PC-9 (cell line): ENCODE measurements around the gene REEP6.

Experiments used
- EZH2 ChIP-seq: fragments of 200-600 bp; sonication (generic); IDR thresholded peaks from 2 replicates; pipeline ENCODE4 v1.8.0; 2017; ENCODE audit warnings: antibody characterized with exemption, low read depth
- TF ChIP-seq, protein P1 (sequence below): fragments of 200-600 bp; sonication (generic); conservative IDR thresholded peaks from 2 replicates; pipeline ENCODE4 v1.6.1; 2017; ENCODE audit warnings: mixed run types, antibody characterized with exemption, mild to moderate bottlenecking, moderate library complexity

DNA sequence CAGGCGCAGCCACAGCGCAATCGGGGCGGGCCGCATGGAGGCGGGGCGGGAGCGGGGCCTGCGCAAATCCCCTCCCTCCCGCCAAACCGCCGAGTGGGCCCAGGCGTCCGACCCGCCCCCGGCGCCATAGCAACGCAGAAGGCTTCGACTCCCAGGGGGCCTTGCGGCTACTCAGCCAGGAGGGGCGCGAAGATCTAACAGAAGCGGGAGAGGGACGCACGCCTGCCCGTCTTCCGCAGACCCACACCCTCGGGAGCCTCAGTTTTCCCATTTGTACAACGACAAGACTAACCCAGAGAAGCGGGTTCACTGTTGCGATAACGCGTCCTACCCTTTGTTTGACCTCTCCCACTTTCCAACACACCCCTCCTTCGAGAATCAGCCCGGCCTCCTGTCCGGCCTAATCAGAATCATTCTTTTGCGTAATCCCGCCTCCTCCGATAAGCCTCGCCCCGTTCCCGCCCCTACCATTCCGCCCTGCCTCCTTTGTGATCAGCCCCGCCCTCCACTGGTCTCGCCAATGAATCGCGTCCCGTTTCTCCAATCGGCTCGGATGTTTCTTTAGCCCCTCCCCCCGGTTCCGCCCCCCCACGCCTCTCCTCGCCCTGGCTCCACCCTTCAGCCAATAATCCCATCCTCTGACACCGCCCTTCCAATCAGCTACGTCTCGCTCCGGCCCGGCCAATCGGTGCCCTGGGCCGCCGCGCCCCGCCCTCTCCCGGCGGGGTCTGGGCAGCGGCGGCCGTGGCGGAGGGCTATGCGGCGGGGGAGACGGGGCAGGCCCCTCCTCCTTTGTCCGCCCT lies 469 bp upstream of the REEP6 start, which contains the start of gene PCSK4:
- TF ChIP-seq, protein P1, sequence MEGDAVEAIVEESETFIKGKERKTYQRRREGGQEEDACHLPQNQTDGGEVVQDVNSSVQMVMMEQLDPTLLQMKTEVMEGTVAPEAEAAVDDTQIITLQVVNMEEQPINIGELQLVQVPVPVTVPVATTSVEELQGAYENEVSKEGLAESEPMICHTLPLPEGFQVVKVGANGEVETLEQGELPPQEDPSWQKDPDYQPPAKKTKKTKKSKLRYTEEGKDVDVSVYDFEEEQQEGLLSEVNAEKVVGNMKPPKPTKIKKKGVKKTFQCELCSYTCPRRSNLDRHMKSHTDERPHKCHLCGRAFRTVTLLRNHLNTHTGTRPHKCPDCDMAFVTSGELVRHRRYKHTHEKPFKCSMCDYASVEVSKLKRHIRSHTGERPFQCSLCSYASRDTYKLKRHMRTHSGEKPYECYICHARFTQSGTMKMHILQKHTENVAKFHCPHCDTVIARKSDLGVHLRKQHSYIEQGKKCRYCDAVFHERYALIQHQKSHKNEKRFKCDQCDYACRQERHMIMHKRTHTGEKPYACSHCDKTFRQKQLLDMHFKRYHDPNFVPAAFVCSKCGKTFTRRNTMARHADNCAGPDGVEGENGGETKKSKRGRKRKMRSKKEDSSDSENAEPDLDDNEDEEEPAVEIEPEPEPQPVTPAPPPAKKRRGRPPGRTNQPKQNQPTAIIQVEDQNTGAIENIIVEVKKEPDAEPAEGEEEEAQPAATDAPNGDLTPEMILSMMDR, result no peak; the same call in 1 of the 2 replicates
- no peak for TF ChIP-seq EZH2
